ENCODE measurements around the gene SPG21. TPM values are rescaled to one million over a fixed set of nuclear protein-coding genes. Genes with fewer than 3 reads are reported as not detected.

The SPG21 gene
- polyA plus RNA-seq, 1 donor from 2014 or later: 67.7 TPM

DNA sequence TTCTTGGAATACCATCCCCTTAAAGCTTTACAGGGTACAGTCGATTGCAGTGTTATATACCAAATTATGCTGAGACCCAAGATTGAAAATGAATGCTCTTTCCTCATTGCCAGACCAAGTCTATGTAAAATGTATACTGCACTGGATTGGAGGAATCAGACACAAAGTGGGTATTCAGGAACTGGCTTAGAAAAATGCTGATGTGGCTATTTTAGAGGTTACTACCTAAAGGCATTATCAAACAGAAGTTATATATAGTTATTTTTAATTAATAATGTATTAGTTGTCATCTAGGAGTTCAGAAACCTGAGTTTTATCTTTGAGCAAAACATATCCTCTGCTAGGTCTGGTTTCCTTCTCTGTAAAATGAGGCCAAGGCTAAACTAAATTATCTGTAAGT is 3.6 kb upstream of the SPG21 start:
- Histone ChIP-seq H3K79me2 (replicated peaks; ENCODE audit: insufficient read depth, low read length) (peaks cover 3% of the 10 kb centered on the region), H3K9me3 (ENCODE audit: low read length) (no peaks in the 10 kb centered on the region), H3K4me3 (ENCODE audit: low read length) (no peak overlapping the region), H3F3A (ENCODE audit: insufficient read depth, low read length, poor library complexity, severe bottlenecking) (no peaks in the 10 kb centered on the region), H3K27me3 (ENCODE audit: insufficient read depth, low read depth, low read length) (no peaks in the 10 kb centered on the region), H4K20me1 (ENCODE audit: insufficient read depth) (no peaks in the 10 kb centered on the region), H3K9ac (ENCODE audit: low read length) (no peak overlapping the region), H3K9me2 (ENCODE audit: insufficient read depth, low read length) (no peaks in the 10 kb centered on the region), H3K4me2 (ENCODE audit: low read length) (no peak overlapping the region), H2AFZ (ENCODE audit: low read depth, low read length) (no peak overlapping the region), H3K36me3 (ENCODE audit: insufficient read depth, low read length) (no peaks in the 10 kb centered on the region), H3K27ac (ENCODE audit: low read length) (no peak overlapping the region)
- no peak for TF ChIP-seq SMC3 (conservative IDR thresholded peaks at IDR 0.05; ENCODE audit: poor library complexity)
- TF ChIP-seq EZH2 (IDR thresholded peaks at IDR 0.05; ENCODE audit: borderline replicate concordance, insufficient read depth, low read length, poor library complexity, severe bottlenecking): no peak
- TF ChIP-seq EP300 (conservative IDR thresholded peaks at IDR 0.05; ENCODE audit: poor library complexity, severe bottlenecking): no peak
- TF ChIP-seq, protein P1, sequence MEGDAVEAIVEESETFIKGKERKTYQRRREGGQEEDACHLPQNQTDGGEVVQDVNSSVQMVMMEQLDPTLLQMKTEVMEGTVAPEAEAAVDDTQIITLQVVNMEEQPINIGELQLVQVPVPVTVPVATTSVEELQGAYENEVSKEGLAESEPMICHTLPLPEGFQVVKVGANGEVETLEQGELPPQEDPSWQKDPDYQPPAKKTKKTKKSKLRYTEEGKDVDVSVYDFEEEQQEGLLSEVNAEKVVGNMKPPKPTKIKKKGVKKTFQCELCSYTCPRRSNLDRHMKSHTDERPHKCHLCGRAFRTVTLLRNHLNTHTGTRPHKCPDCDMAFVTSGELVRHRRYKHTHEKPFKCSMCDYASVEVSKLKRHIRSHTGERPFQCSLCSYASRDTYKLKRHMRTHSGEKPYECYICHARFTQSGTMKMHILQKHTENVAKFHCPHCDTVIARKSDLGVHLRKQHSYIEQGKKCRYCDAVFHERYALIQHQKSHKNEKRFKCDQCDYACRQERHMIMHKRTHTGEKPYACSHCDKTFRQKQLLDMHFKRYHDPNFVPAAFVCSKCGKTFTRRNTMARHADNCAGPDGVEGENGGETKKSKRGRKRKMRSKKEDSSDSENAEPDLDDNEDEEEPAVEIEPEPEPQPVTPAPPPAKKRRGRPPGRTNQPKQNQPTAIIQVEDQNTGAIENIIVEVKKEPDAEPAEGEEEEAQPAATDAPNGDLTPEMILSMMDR (IDR thresholded peaks at IDR 0.05; ENCODE audit: poor library complexity, severe bottlenecking): no peak
- TF ChIP-seq, protein P2, sequence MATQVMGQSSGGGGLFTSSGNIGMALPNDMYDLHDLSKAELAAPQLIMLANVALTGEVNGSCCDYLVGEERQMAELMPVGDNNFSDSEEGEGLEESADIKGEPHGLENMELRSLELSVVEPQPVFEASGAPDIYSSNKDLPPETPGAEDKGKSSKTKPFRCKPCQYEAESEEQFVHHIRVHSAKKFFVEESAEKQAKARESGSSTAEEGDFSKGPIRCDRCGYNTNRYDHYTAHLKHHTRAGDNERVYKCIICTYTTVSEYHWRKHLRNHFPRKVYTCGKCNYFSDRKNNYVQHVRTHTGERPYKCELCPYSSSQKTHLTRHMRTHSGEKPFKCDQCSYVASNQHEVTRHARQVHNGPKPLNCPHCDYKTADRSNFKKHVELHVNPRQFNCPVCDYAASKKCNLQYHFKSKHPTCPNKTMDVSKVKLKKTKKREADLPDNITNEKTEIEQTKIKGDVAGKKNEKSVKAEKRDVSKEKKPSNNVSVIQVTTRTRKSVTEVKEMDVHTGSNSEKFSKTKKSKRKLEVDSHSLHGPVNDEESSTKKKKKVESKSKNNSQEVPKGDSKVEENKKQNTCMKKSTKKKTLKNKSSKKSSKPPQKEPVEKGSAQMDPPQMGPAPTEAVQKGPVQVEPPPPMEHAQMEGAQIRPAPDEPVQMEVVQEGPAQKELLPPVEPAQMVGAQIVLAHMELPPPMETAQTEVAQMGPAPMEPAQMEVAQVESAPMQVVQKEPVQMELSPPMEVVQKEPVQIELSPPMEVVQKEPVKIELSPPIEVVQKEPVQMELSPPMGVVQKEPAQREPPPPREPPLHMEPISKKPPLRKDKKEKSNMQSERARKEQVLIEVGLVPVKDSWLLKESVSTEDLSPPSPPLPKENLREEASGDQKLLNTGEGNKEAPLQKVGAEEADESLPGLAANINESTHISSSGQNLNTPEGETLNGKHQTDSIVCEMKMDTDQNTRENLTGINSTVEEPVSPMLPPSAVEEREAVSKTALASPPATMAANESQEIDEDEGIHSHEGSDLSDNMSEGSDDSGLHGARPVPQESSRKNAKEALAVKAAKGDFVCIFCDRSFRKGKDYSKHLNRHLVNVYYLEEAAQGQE (IDR thresholded peaks at IDR 0.05; ENCODE audit: borderline replicate concordance): no peak
- no peak for TF ChIP-seq MXI1 (conservative IDR thresholded peaks at IDR 0.05; ENCODE audit: poor library complexity, severe bottlenecking)
- TF ChIP-seq TAF1 (IDR thresholded peaks at IDR 0.05; ENCODE audit: low read depth): no peak
- no peak for TF ChIP-seq POLR2AphosphoS5 (IDR thresholded peaks at IDR 0.05)
- no peak for TF ChIP-seq RAD21 (conservative IDR thresholded peaks at IDR 0.05)

DNA sequence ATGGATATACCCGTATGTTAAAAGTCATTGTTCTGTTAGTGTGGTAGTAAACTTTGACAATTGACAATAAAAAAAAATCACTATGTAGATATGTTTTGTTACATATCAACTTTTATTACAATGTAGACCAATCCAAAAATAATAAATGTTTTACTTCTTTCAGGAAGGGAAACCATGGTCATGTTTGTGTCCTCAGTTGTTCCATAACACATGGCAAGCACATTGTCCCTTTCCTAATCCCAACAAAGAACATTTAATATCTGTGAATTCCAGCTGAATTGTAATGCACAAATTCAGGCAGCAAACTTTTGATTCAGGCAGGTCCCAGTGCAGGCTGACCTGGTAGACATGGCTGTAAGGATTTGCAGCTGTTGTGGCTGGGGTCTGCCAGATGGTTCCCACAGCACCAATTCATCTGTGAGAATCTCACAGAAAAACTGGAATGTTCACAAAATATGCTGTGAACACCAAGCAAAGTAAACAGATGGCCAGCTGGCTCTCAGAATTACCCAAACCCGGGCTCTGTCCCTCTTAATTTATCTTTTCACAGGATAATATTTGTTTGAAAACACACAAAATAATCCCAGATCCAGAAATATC is 1.9 kb upstream of the SPG21 start:
- H4K20me1 ChIP-seq (ENCODE audit: insufficient read depth): no peaks in the 10 kb centered on the region
- no peak overlapping the region for H3K9ac ChIP-seq (ENCODE audit: low read length)
- peaks cover 3% of the 10 kb centered on the region for H3K36me3 ChIP-seq (ENCODE audit: insufficient read depth, low read length)
- H3K27me3 ChIP-seq (ENCODE audit: insufficient read depth, low read depth, low read length): no peaks in the 10 kb centered on the region
- H3K27ac ChIP-seq (ENCODE audit: low read length): no peak overlapping the region
- peaks cover 12% of the 10 kb centered on the region for H3K79me2 ChIP-seq (replicated peaks; ENCODE audit: insufficient read depth, low read length)
- H3F3A ChIP-seq (ENCODE audit: insufficient read depth, low read length, poor library complexity, severe bottlenecking): no peaks in the 10 kb centered on the region
- H3K4me2 ChIP-seq (ENCODE audit: low read length): no peak overlapping the region
- H3K4me3 ChIP-seq (ENCODE audit: low read length): no peak overlapping the region
- H3K9me3 ChIP-seq (ENCODE audit: low read length): no peaks in the 10 kb centered on the region
- TF ChIP-seq TAF1 (IDR thresholded peaks at IDR 0.05; ENCODE audit: low read depth) (no peak), EZH2 (IDR thresholded peaks at IDR 0.05; ENCODE audit: borderline replicate concordance, insufficient read depth, low read length, poor library complexity, severe bottlenecking) (no peak), RAD21 (conservative IDR thresholded peaks at IDR 0.05) (no peak), EP300 (conservative IDR thresholded peaks at IDR 0.05; ENCODE audit: poor library complexity, severe bottlenecking) (no peak), MXI1 (conservative IDR thresholded peaks at IDR 0.05; ENCODE audit: poor library complexity, severe bottlenecking) (no peak), SMC3 (conservative IDR thresholded peaks at IDR 0.05; ENCODE audit: poor library complexity) (no peak), POLR2AphosphoS5 (IDR thresholded peaks at IDR 0.05) (no peak)
- TF ChIP-seq, protein P2 (IDR thresholded peaks at IDR 0.05; ENCODE audit: borderline replicate concordance): no peak
- no peaks in the 10 kb centered on the region for H3K9me2 ChIP-seq (ENCODE audit: insufficient read depth, low read length)
- H2AFZ ChIP-seq (ENCODE audit: low read depth, low read length): no peak overlapping the region
